A549 (cell line): Measurements from ENCODE around the gene EBP. TPM values are rescaled to one million over a fixed set of nuclear protein-coding genes. Genes with fewer than 3 reads are reported as not detected.

Experiments
- ATAC-seq, 2 experiments: fragments of 200-7000 bp in 1 of 2; fragments of >200 bp in 1 of 2; cut with Nextera tagmentation in 1 of 2; cut with Tn5 transposase in 1 of 2; 3 replicates each; pipeline versions ENCODE4 v1.8.0 to v1.9.1; 2018 to 2020; ENCODE audit warnings: mild to moderate bottlenecking in 1 of 2, moderate library complexity in 1 of 2
- CTCF ChIA-PET: fragments of 300-600 bp; sonication (Branson Sonifier 250); formaldehyde crosslinking; extraction: SDS; loops from one replicate; lab custom pipeline; 2021; ENCODE audit warnings: antibody characterized with exemption, inconsistent platforms; lab: Yijun Ruan, JAX
- POLR2A ChIA-PET: fragments of 350-600 bp; formaldehyde crosslinking; extraction: SDS; loops from one replicate; lab custom pipeline; 2021; ENCODE audit warnings: antibody characterized with exemption, inconsistent platforms; lab: Yijun Ruan, JAX
- DNase-seq, 2 experiments: peaks; one replicate each; pipeline versions ENCODE4 v3.0.0 to v3.0.0-alpha.2; 2011 to 2016; ENCODE audit warnings: low read depth in 1 of 2, low spot score in 1 of 2
- FAIRE-seq: peaks from 2 replicates; lab custom pipeline; 2011; peaks lifted over from hg19 to GRCh38; lab: Jason Lieb, UNC
- H3K27ac ChIP-seq, 2 experiments: fragments of >200 bp; sonication (Bioruptor Twin); formaldehyde crosslinking; 3 replicates each; pipeline ENCODE4 v1.5.1; 2016 to 2017
- H3K4me1 ChIP-seq: fragments of >200 bp; sonication (Bioruptor Twin); formaldehyde crosslinking; 3 replicates; pipeline ENCODE4 v1.6.1; 2016
- H3K4me2 ChIP-seq: fragments of >200 bp; sonication (Bioruptor Twin); formaldehyde crosslinking; 3 replicates; pipeline ENCODE4 v1.6.1; 2016
- H3K4me3 ChIP-seq: fragments of >200 bp; sonication (Bioruptor Twin); formaldehyde crosslinking; 3 replicates; pipeline ENCODE4 v1.5.1; 2016
- H3K9me3 ChIP-seq: fragments of >200 bp; sonication (Bioruptor Twin); formaldehyde crosslinking; 3 replicates; pipeline ENCODE4 v1.6.1; 2016
- BCL3 ChIP-seq: fragments of >200 bp; sonication (Bioruptor Twin); formaldehyde crosslinking; IDR thresholded peaks from 3 replicates; pipeline ENCODE4 v1.6.1; 2016
- CBX2 ChIP-seq: fragments of 200-600 bp; sonication (generic); IDR thresholded peaks from 2 replicates; pipeline ENCODE4 v1.6.1; 2016; ENCODE audit warnings: low read depth, mild to moderate bottlenecking, borderline replicate concordance
- CBX8 ChIP-seq: fragments of 200-600 bp; sonication (generic); IDR thresholded peaks from 2 replicates; pipeline ENCODE4 v1.6.1; 2016
- CHD4 ChIP-seq: fragments of 200-600 bp; sonication (generic); IDR thresholded peaks from 2 replicates; pipeline ENCODE4 v1.6.1; 2016; ENCODE audit warnings: antibody characterized with exemption, mild to moderate bottlenecking, borderline replicate concordance
- ESRRA ChIP-seq: fragments of 150-350 bp; IDR thresholded peaks from 2 replicates; pipeline ENCODE4 v1.6.1; 2014; ENCODE audit warnings: mild to moderate bottlenecking, low read length, borderline replicate concordance
- FOSB ChIP-seq: fragments of 250-450 bp; sonication (Bioruptor Pico); IDR thresholded peaks from 2 replicates; pipeline ENCODE4 v1.5.0; 2020; ENCODE audit warnings: mild to moderate bottlenecking, moderate library complexity
- GATA3 ChIP-seq: IDR thresholded peaks from 2 replicates; pipeline ENCODE4 v1.6.1; 2012; ENCODE audit warnings: borderline replicate concordance
- HDAC2 ChIP-seq: fragments of 200-600 bp; sonication (generic); IDR thresholded peaks from 2 replicates; pipeline ENCODE4 v1.6.1; 2016
- HES2 ChIP-seq: fragments of >200 bp; sonication (Bioruptor Twin); formaldehyde crosslinking; IDR thresholded peaks from 2 replicates; pipeline ENCODE4 v1.6.1; 2016
- HEYL ChIP-seq: fragments of 250-450 bp; sonication (Bioruptor Pico); IDR thresholded peaks from 2 replicates; pipeline ENCODE4 v1.8.0; 2021; ENCODE audit warnings: mild to moderate bottlenecking, moderate library complexity
- HMGXB4 ChIP-seq: fragments of 250-450 bp; sonication (Bioruptor Pico); IDR thresholded peaks from 2 replicates; pipeline ENCODE4 v1.5.0; 2021; ENCODE audit warnings: mild to moderate bottlenecking, moderate library complexity, borderline replicate concordance
- HOXB5 ChIP-seq: fragments of 250-450 bp; sonication (Bioruptor Pico); IDR thresholded peaks from 2 replicates; pipeline ENCODE4 v1.5.0; 2020; ENCODE audit warnings: mild to moderate bottlenecking, moderate library complexity
- MAFK ChIP-seq: fragments of 450-650 bp; IDR thresholded peaks from 2 replicates; pipeline ENCODE4 v1.6.1; 2014; ENCODE audit not compliant: partially characterized antibody
- MAX ChIP-seq: IDR thresholded peaks from 2 replicates; pipeline ENCODE4 v1.6.1; 2012
- MAZ ChIP-seq: fragments of 150-350 bp; IDR thresholded peaks from 2 replicates; pipeline ENCODE4 v1.6.1; 2014; ENCODE audit warnings: antibody characterized with exemption, low read depth, low read length, borderline replicate concordance
- NFE2L2 ChIP-seq: fragments of 150-350 bp; conservative IDR thresholded peaks from 2 replicates; pipeline ENCODE4 v1.6.1; 2014; ENCODE audit warnings: low read length
- RAD21 ChIP-seq, 2 experiments: fragments of >200 bp in 1 of 2; sonication (Bioruptor Twin) in 1 of 2; formaldehyde crosslinking in 1 of 2; IDR thresholded peaks in 1 of 2; conservative IDR thresholded peaks in 1 of 2; 2 replicates in 1 of 2; 3 replicates in 1 of 2; pipeline ENCODE4 v1.6.1; 2012 to 2018; ENCODE audit warnings: inconsistent platforms in 1 of 2
- RCOR1 ChIP-seq: fragments of 150-350 bp; IDR thresholded peaks from 2 replicates; pipeline ENCODE4 v1.6.1; 2014; ENCODE audit warnings: antibody characterized with exemption, low read length, low read depth
- REST ChIP-seq: fragments of 200-600 bp; sonication (generic); IDR thresholded peaks from 2 replicates; pipeline ENCODE4 v1.6.1; 2016; ENCODE audit warnings: antibody characterized with exemption, mild to moderate bottlenecking, moderate library complexity
- RFX5 ChIP-seq: fragments of 450-650 bp; IDR thresholded peaks from 2 replicates; pipeline ENCODE4 v1.7.1; 2014; ENCODE audit warnings: antibody characterized with exemption, mild to moderate bottlenecking, moderate library complexity
- RNF2 ChIP-seq: fragments of 200-600 bp; sonication (generic); IDR thresholded peaks from 2 replicates; pipeline ENCODE4 v1.6.1; 2016; ENCODE audit warnings: low read depth, mild to moderate bottlenecking, antibody characterized with exemption, moderate library complexity, borderline replicate concordance
- SMC3 ChIP-seq: fragments of >200 bp; sonication (Bioruptor Twin); formaldehyde crosslinking; IDR thresholded peaks from 3 replicates; pipeline ENCODE4 v1.6.1; 2018; ENCODE audit warnings: inconsistent platforms
- ZNF302 ChIP-seq: fragments of 250-450 bp; sonication (Bioruptor Pico); IDR thresholded peaks from 2 replicates; pipeline ENCODE4 v1.9.0; 2021; ENCODE audit warnings: inconsistent platforms, mild to moderate bottlenecking, moderate library complexity
- ZSCAN20 ChIP-seq: fragments of 250-450 bp; sonication (Bioruptor Pico); IDR thresholded peaks from 2 replicates; pipeline ENCODE4 v1.8.0; 2022; ENCODE audit warnings: mild to moderate bottlenecking, moderate library complexity
- WGBS: methylation state at CpG from one replicate; pipeline ENCODE4 v1.1.6; 2017; ENCODE audit errors: missing lambda C conversion rate; 5-methylcytosine and 5-hydroxymethylcytosine counted together
- polyA plus RNA-seq, 4 experiments: library from polyadenylated mRNA; depleted of rRNA in 3 of 4; stranded (reverse); fragments of >200 nt; fragmentation: RNase III in 1 of 4; extraction: RNeasy Plus Mini Kit Qiagen cat#74134 plus additional on column Dnase treatment in 1 of 4; gene quantifications; 2 replicates in 3 of 4; 3 replicates in 1 of 4; pipeline ENCODE4 v1.2.3, GENCODE V29; 2011 to 2017

Gene EBP
- polyA plus RNA-seq, 2 of the 4 experiments (the other 2 are of a cell fraction): 82.9 to 159 TPM

- Histone ChIP-seq H3K4me3 (no peak overlapping the region), H3K9me3 (no peaks in the 10 kb centered on the region), H3K27ac (no peak overlapping the region), H3K4me2 (no peak overlapping the region), H3K4me1 (peaks cover 11% of the 10 kb centered on the region; the same call in 2 of the 3 replicates)
- ATAC-seq (no peak; a peak in 1 of 6 replicates), FAIRE-seq (peak; percentile 61), DNase-seq (no peak)
- TF ChIP-seq FOSB (no peak), HDAC2 (no peak), ZSCAN20 (no peak), RCOR1 (no peak), HES2 (no peak), MAFK (no peak), HMGXB4 (CRISPR knock-in tag) (no peak), RAD21 (conservative IDR thresholded peaks at IDR 0.05 in 1 of 2, IDR thresholded peaks at IDR 0.05 in 1 of 2) (no peak), HOXB5 (no peak), REST (no peak), RFX5 (no peak), ZNF302 (CRISPR knock-in tag) (no peak), RNF2 (no peak), BCL3 (no peak), CHD4 (no peak), ESRRA (no peak)
- ChIA-PET CTCF (no interaction called here), POLR2A (no interaction called here)
- 94% methylated on average over 2 of the region's 3 CpGs for WGBS
Observed at GRCh38 chrX:48488034-48488433, 33.6 kb upstream of the EBP start.

GRCh38 chrX:48489296-48489695 lies 32.3 kb upstream of the EBP start:
- 93% methylated on average over 9 of the region's 9 CpGs for WGBS
- FAIRE-seq (no peak), DNase-seq (no peak), ATAC-seq (no peak)
- no peak overlapping the region for H3K4me2 ChIP-seq
- POLR2A ChIA-PET: no interaction called here
- no peaks in the 10 kb centered on the region for H3K9me3 ChIP-seq
- H3K4me3 ChIP-seq: no peak overlapping the region
- peaks cover 11% of the 10 kb centered on the region; the same call in 2 of the 3 replicates for H3K4me1 ChIP-seq
- TF ChIP-seq MAZ (no peak), MAX (no peak), FOSB (no peak), CBX8 (no peak), HES2 (no peak), SMC3 (no peak), MAFK (no peak), HDAC2 (no peak), GATA3 (no peak), HEYL (CRISPR knock-in tag) (no peak), NFE2L2 (no peak), CBX2 (no peak), HMGXB4 (CRISPR knock-in tag) (no peak)
- CTCF ChIA-PET: interaction anchor here (1.6 kb wide), 1 partner anchor 15 kb away, joined by 3 read pairs; no protein-coding TSS in a partner anchor
- no peak overlapping the region for H3K27ac ChIP-seq
